Measurements from ENCODE around the gene REV3L.

DNA sequence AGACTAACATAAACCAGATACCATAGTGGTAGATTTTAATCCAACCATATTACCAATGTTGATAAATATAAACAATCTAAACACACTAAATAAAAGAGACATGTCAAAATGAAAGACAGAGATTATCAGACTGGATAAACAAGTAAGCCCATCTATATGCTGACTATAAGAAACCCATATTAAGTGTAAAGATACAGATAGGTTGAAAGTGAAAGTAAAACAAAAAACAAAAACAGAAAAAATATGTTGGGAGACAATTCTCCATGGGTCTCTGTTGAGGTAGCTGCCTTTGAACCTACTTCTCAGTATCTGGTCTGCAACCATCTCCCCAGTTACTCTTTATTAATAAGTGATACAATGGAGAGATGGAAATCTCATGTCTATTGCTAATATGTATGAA lies 21.2 kb downstream of the REV3L start:
- TF ChIP-seq CTCF (IDR thresholded peaks at IDR 0.05; ENCODE audit: insufficient read depth, low read length, poor library complexity, severe bottlenecking) (no peak), EZH2phosphoT487 (conservative IDR thresholded peaks at IDR 0.05; ENCODE audit: low read length) (no peak)

All from SU-DHL-6 (cell line).